H9 (cell line): ENCODE data around the gene TCERG1L. TPM values are rescaled to one million over a fixed set of nuclear protein-coding genes. Genes with fewer than 3 reads are reported as not detected.

Experiments used
- DNase-seq: peaks from one replicate; pipeline ENCODE4 v3.0.0-alpha.2; 2017
- H2AFZ ChIP-seq: one replicate; pipeline ENCODE4 v1.6.1; 2013; ENCODE audit warnings: mild to moderate bottlenecking, low read length, control low read depth, moderate library complexity
- H2AK5ac ChIP-seq: 2 replicates; pipeline ENCODE4 v1.6.1; 2013; ENCODE audit warnings: low read length, control low read depth, mixed read lengths; ENCODE audit not compliant: insufficient read length
- H2BK120ac ChIP-seq: one replicate; pipeline ENCODE4 v1.6.1; 2013; ENCODE audit warnings: low read depth, mild to moderate bottlenecking, low read length, control low read depth, inconsistent platforms; ENCODE audit not compliant: poor library complexity, severe bottlenecking
- H2BK12ac ChIP-seq: 2 replicates; pipeline ENCODE4 v1.6.1; 2013; ENCODE audit warnings: low read length, control low read depth, mixed read lengths, low read depth; ENCODE audit not compliant: insufficient read length
- H2BK15ac ChIP-seq: 2 replicates; pipeline ENCODE4 v1.6.1; 2013; ENCODE audit warnings: low read depth, low read length, control low read depth
- H2BK20ac ChIP-seq: one replicate; pipeline ENCODE4 v1.6.1; 2013; ENCODE audit warnings: low read depth, mild to moderate bottlenecking, low read length, control low read depth, inconsistent platforms; ENCODE audit not compliant: poor library complexity, severe bottlenecking
- H2BK5ac ChIP-seq: 2 replicates; pipeline ENCODE4 v1.6.1; 2013; ENCODE audit warnings: low read length, control low read depth, mixed read lengths; ENCODE audit not compliant: insufficient read length
- H3K14ac ChIP-seq: 2 replicates; pipeline ENCODE4 v1.6.1; 2013; ENCODE audit warnings: low read length, control low read depth; ENCODE audit not compliant: insufficient read depth
- H3K18ac ChIP-seq: 2 replicates; pipeline ENCODE4 v1.6.1; 2013; ENCODE audit warnings: low read depth, mild to moderate bottlenecking, mixed read lengths, low read length, control low read depth; ENCODE audit not compliant: insufficient read length
- H3K23ac ChIP-seq: 2 replicates; pipeline ENCODE4 v1.6.1; 2013; ENCODE audit warnings: low read length, control low read depth, mixed read lengths, low read depth; ENCODE audit not compliant: insufficient read length
- H3K23me2 ChIP-seq: 2 replicates; pipeline ENCODE4 v1.6.1; 2013; ENCODE audit warnings: low read depth, mild to moderate bottlenecking, mixed read lengths, low read length, control low read depth; ENCODE audit not compliant: insufficient read length, poor library complexity, severe bottlenecking
- H3K27ac ChIP-seq: 2 replicates; pipeline ENCODE4 v1.5.1; 2013; ENCODE audit warnings: low read length, control low read depth, mixed read lengths, low read depth; ENCODE audit not compliant: insufficient read length
- H3K27me3 ChIP-seq: 2 replicates; pipeline ENCODE4 v1.6.1; 2013; ENCODE audit warnings: low read length, control low read depth, inconsistent platforms; ENCODE audit not compliant: insufficient read depth
- H3K4ac ChIP-seq: 2 replicates; pipeline ENCODE4 v1.6.1; 2013; ENCODE audit warnings: low read depth, mild to moderate bottlenecking, control low read depth, inconsistent platforms, low read length, moderate library complexity
- H3K4me1 ChIP-seq: 2 replicates; pipeline ENCODE4 v1.6.1; 2013; ENCODE audit warnings: low read length, control low read depth, inconsistent platforms; ENCODE audit not compliant: insufficient read depth
- H3K4me2 ChIP-seq: 2 replicates; pipeline ENCODE4 v1.6.1; 2013; ENCODE audit warnings: low read length, control low read depth, mixed read lengths; ENCODE audit not compliant: insufficient read length, insufficient read depth
- H3K56ac ChIP-seq: 2 replicates; pipeline ENCODE4 v1.6.1; 2013; ENCODE audit warnings: low read depth, mild to moderate bottlenecking, mixed read lengths, low read length, control low read depth; ENCODE audit not compliant: insufficient read length
- H3K79me1 ChIP-seq: 2 replicates; pipeline ENCODE4 v1.6.1; 2013; ENCODE audit warnings: low read depth, mild to moderate bottlenecking, moderate library complexity, low read length, control low read depth, inconsistent platforms; ENCODE audit not compliant: insufficient read depth, poor library complexity, severe bottlenecking
- H3K79me2 ChIP-seq: 2 replicates; pipeline ENCODE4 v1.6.1; 2013; ENCODE audit warnings: low read length, control low read depth, inconsistent platforms; ENCODE audit not compliant: insufficient read depth
- H3K9ac ChIP-seq: 2 replicates; pipeline ENCODE4 v1.6.1; 2013; ENCODE audit warnings: low read length, control low read depth, mixed read lengths; ENCODE audit not compliant: insufficient read length; ENCODE audit errors: extremely low read depth
- H3K9me3 ChIP-seq: one replicate; pipeline ENCODE4 v1.6.1; 2013; ENCODE audit warnings: low read depth, low read length, inconsistent platforms; ENCODE audit not compliant: control insufficient read depth
- H3T11ph ChIP-seq: one replicate; pipeline ENCODE4 v1.6.1; 2013; ENCODE audit warnings: mild to moderate bottlenecking, low read length, control low read depth, inconsistent platforms
- H4K20me1 ChIP-seq: one replicate; pipeline ENCODE4 v1.6.1; 2013; ENCODE audit not compliant: control insufficient read depth, insufficient read length, insufficient read depth
- H4K5ac ChIP-seq: 2 replicates; pipeline ENCODE4 v1.6.1; 2013; ENCODE audit warnings: low read depth, mild to moderate bottlenecking, mixed read lengths, low read length, control low read depth; ENCODE audit not compliant: insufficient read length
- H4K8ac ChIP-seq: replicated peaks from 2 replicates; pipeline ENCODE4 v1.6.1; 2013; ENCODE audit warnings: low read length, control low read depth, mixed read lengths, low read depth; ENCODE audit not compliant: insufficient read length
- H4K91ac ChIP-seq: 2 replicates; pipeline ENCODE4 v1.6.1; 2013; ENCODE audit warnings: low read depth, mild to moderate bottlenecking, moderate library complexity, mixed read lengths, low read length, control low read depth; ENCODE audit not compliant: insufficient read length
- H3K27ac Mint-ChIP-seq, 3 experiments: 2 replicates in 2 of 3; 3 replicates in 1 of 3; pipeline ENCODE4 v1.8.0; 2020 to 2021; ENCODE audit warnings: mixed read lengths in 3 of 3, mild to moderate bottlenecking in 1 of 3, moderate library complexity in 1 of 3
- H3K27me3 Mint-ChIP-seq: 2 replicates; pipeline ENCODE4 v1.8.0; 2021; ENCODE audit warnings: low read depth, mild to moderate bottlenecking, moderate library complexity, mixed read lengths
- H3K36me3 Mint-ChIP-seq, 3 experiments: 2 replicates in 2 of 3; 3 replicates in 1 of 3; pipeline ENCODE4 v1.8.0; 2020 to 2021; ENCODE audit warnings: low read depth in 3 of 3, mixed read lengths in 3 of 3; ENCODE audit not compliant: insufficient read depth in 1 of 3
- H3K4me1 Mint-ChIP-seq, 2 experiments: 2 replicates each; pipeline ENCODE4 v1.8.0; 2020; ENCODE audit warnings: mixed read lengths in 2 of 2
- H3K4me3 Mint-ChIP-seq, 2 experiments: 2 replicates in 1 of 2; 3 replicates in 1 of 2; pipeline ENCODE4 v1.8.0; 2020 to 2021; ENCODE audit warnings: mild to moderate bottlenecking in 2 of 2, mixed read lengths in 2 of 2, moderate library complexity in 1 of 2
- H3K9me3 Mint-ChIP-seq, 2 experiments: 2 replicates in 1 of 2; 3 replicates in 1 of 2; pipeline ENCODE4 v1.8.0; 2020; ENCODE audit warnings: mild to moderate bottlenecking in 2 of 2, mixed read lengths in 2 of 2, moderate library complexity in 1 of 2
- CTCF ChIP-seq: fragments of 200-600 bp; sonication (generic); conservative IDR thresholded peaks from 3 replicates; pipeline ENCODE4 v1.8.0; 2021; ENCODE audit warnings: antibody characterized with exemption, mild to moderate bottlenecking
- WGBS: extraction: QIAGEN DNeasy Blood & Tissue Kit; methylation state at CpG from one replicate; pipeline ENCODE4 v1.1.7; 2013; ENCODE audit warnings: missing lambda C conversion rate, low lambda C conversion rate, mixed read lengths; ENCODE audit not compliant: insufficient read length; ENCODE audit errors: extremely low coverage; 5-methylcytosine and 5-hydroxymethylcytosine counted together
- total RNA-seq: library from RNA; stranded (reverse); gene quantifications from 2 replicates; pipeline ENCODE4 v1.2.1, GENCODE V29; 2021

The TCERG1L gene
- total RNA-seq, 1 experiment from 2014 or later: 3.3 TPM

DNA sequence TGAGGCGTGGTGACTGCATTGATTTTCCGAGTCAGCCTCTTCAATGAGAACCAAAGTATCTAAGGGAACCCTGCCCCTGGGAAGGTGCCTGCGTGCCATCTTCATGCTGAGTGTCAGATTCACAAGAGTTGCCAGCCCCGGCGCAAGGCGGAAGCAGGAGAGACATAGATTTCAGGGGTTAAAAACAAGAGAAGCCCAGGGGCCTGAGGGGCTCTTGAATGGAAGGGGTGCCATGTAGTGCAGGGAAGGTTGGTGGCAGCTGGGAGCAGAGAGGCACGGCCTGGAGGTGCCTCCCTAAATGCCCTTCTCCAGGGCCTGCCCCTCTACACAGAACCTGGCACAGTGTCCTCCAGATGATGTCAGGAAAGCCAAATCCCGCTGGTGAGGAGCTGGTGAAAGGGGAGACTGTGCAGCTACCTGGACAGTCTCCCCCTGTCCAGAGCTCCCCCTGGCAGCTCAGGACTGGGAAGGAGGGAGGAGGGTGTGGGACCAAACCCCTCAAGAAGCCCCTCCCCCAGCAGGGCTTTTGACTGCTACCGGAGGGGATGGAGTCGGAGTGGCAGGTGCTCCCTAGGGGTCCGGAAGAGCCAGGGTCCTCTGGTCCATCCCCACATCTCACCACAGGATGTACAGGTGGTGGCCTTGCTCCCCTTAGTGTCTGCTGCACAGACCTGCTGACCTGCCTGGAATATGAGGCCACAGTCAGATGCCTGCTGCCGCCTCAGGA lies 137.9 kb downstream of the TCERG1L start:
- Histone ChIP-seq H2BK120ac (no peak overlapping the region), H3K4ac (no peak overlapping the region), H3K23me2 (no peaks in the 10 kb centered on the region), H4K8ac (no peak overlapping the region), H3K9me3 (no peaks in the 10 kb centered on the region), H4K91ac (no peak overlapping the region), H3K4me2 (no peak overlapping the region), H3K79me1 (no peaks in the 10 kb centered on the region), H2BK5ac (no peak overlapping the region), H2BK15ac (no peak overlapping the region), H3K14ac (no peak overlapping the region), H3K18ac (no peak overlapping the region), H3K79me2 (no peaks in the 10 kb centered on the region), H2AK5ac (no peak overlapping the region), H4K5ac (no peak overlapping the region), H3K23ac (no peak overlapping the region), H2BK20ac (no peak overlapping the region), H4K20me1 (no peaks in the 10 kb centered on the region), H2BK12ac (no peak overlapping the region), H3K56ac (no peak overlapping the region), H3K27ac (no peak overlapping the region), H2AFZ (no peak overlapping the region), H3K9ac (no peak overlapping the region), H3K27me3 (no peaks in the 10 kb centered on the region), H3T11ph (no peak overlapping the region), H3K4me1 (no peaks in the 10 kb centered on the region)
- Mint-ChIP-seq H3K36me3 (no peaks in the 10 kb centered on the region), H3K9me3 (peaks cover 0 to 2% of the 10 kb centered on the region in 2 experiments; a peak in 1 of 5 replicates), H3K27ac (no peak overlapping the region; a peak in 1 of 7 replicates), H3K27me3 (no peaks in the 10 kb centered on the region; the same call in 1 of the 2 replicates), H3K4me3 (no peak overlapping the region), H3K4me1 (peaks cover 3 to 7% of the 10 kb centered on the region in 2 experiments)
- WGBS: no CpG with 5 or more reads among the region's 12 CpGs
- no peak for TF ChIP-seq CTCF
- peak; percentile 17 for DNase-seq
